ENCODE results near the gene PIKFYVE. TPM values are rescaled to one million over a fixed set of nuclear protein-coding genes. Genes with fewer than 3 reads are reported as not detected.

PIKFYVE gene
- total RNA-seq, 1 experiment from 2014 or later: 32.1 TPM

GRCh38 chr2:208295834-208296233, 29.8 kb downstream of the PIKFYVE start:
- CTCF ChIA-PET: no interaction called here
- BruUV-seq (replicated peaks): no TSS peak

GRCh38 chr2:208296610-208297009, 30.6 kb downstream of the PIKFYVE start:
- CTCF ChIA-PET: no interaction called here
- POLR2A ChIA-PET (ENCODE audit: low non-redundant PET): no interaction called here
- Histone ChIP-seq H3K27me3 (replicated peaks; ENCODE audit: insufficient read depth, low read depth, low read length, poor library complexity) (no peaks in the 10 kb centered on the region), H3K4me1 (ENCODE audit: insufficient read depth, low read length, poor library complexity, severe bottlenecking) (no peaks in the 10 kb centered on the region), H3K4me3 (ENCODE audit: low read depth, low read length, poor library complexity, severe bottlenecking) (no peak overlapping the region), H3K36me3 (ENCODE audit: insufficient read depth, low read length, poor library complexity, severe bottlenecking) (peaks cover 21% of the 10 kb centered on the region), H3K27ac (ENCODE audit: low read depth, low read length, poor library complexity, severe bottlenecking) (no peak overlapping the region), H3K9me3 (ENCODE audit: low read depth, low read length, poor library complexity, severe bottlenecking) (no peaks in the 10 kb centered on the region)
- no peak for DNase-seq (ENCODE audit: low spot score)
- intact Hi-C loops (cut with micrococcal nuclease; ENCODE audit: unreplicated experiment): no loop called here
- TF ChIP-seq EZH2 (IDR thresholded peaks at IDR 0.05; ENCODE audit: borderline replicate concordance, low read depth, low read length, poor library complexity, severe bottlenecking) (no peak), CTCF (conservative IDR thresholded peaks at IDR 0.05; ENCODE audit: low read depth, low read length) (no peak)
- BruUV-seq (replicated peaks): no TSS peak

More at GRCh38 chr2:208295834-208296233, 29.8 kb downstream of the PIKFYVE start:
- intact Hi-C loops (cut with micrococcal nuclease; ENCODE audit: unreplicated experiment): no loop called here
- POLR2A ChIA-PET (ENCODE audit: low non-redundant PET): no interaction called here
- Histone ChIP-seq H3K4me3 (ENCODE audit: low read depth, low read length, poor library complexity, severe bottlenecking) (no peak overlapping the region), H3K27ac (ENCODE audit: low read depth, low read length, poor library complexity, severe bottlenecking) (no peak overlapping the region), H3K36me3 (ENCODE audit: insufficient read depth, low read length, poor library complexity, severe bottlenecking) (peaks cover 24% of the 10 kb centered on the region), H3K4me1 (ENCODE audit: insufficient read depth, low read length, poor library complexity, severe bottlenecking) (no peaks in the 10 kb centered on the region), H3K27me3 (replicated peaks; ENCODE audit: insufficient read depth, low read depth, low read length, poor library complexity) (no peaks in the 10 kb centered on the region), H3K9me3 (ENCODE audit: low read depth, low read length, poor library complexity, severe bottlenecking) (peaks cover 1% of the 10 kb centered on the region)
- DNase-seq (ENCODE audit: low spot score): no peak
- TF ChIP-seq EZH2 (IDR thresholded peaks at IDR 0.05; ENCODE audit: borderline replicate concordance, low read depth, low read length, poor library complexity, severe bottlenecking): no peak

- Histone ChIP-seq H3K27ac (ENCODE audit: low read depth, low read length, poor library complexity, severe bottlenecking) (no peak overlapping the region), H3K4me3 (ENCODE audit: low read depth, low read length, poor library complexity, severe bottlenecking) (no peak overlapping the region), H3K27me3 (replicated peaks; ENCODE audit: insufficient read depth, low read depth, low read length, poor library complexity) (no peaks in the 10 kb centered on the region), H3K36me3 (ENCODE audit: insufficient read depth, low read length, poor library complexity, severe bottlenecking) (peaks cover 32% of the 10 kb centered on the region), H3K9me3 (ENCODE audit: low read depth, low read length, poor library complexity, severe bottlenecking) (no peaks in the 10 kb centered on the region), H3K4me1 (ENCODE audit: insufficient read depth, low read length, poor library complexity, severe bottlenecking) (no peaks in the 10 kb centered on the region)
- CTCF ChIA-PET: no interaction called here
- BruUV-seq (replicated peaks): no TSS peak
- POLR2A ChIA-PET (ENCODE audit: low non-redundant PET): no interaction called here
- intact Hi-C loops (cut with micrococcal nuclease; ENCODE audit: unreplicated experiment): no loop called here
- TF ChIP-seq CTCF (conservative IDR thresholded peaks at IDR 0.05; ENCODE audit: low read depth, low read length): no peak
- no peak for TF ChIP-seq EZH2 (IDR thresholded peaks at IDR 0.05; ENCODE audit: borderline replicate concordance, low read depth, low read length, poor library complexity, severe bottlenecking)
- no peak for DNase-seq (ENCODE audit: low spot score)
Observed at GRCh38 chr2:208297961-208298360, 31.9 kb downstream of the PIKFYVE start.

Data from A673 (cell line).